Liver (tissue), 9 donors: ENCODE results near the gene P2RY8. TPM values are rescaled to one million over a fixed set of nuclear protein-coding genes. Genes with fewer than 3 reads are reported as not detected.

Experiments
- DNase-seq: peaks from one replicate; pipeline ENCODE4 v3.0.0-alpha.2; 2017; ENCODE audit warnings: low spot score
- H3K27ac ChIP-seq, 2 donors: one replicate each; pipeline ENCODE4 v1.7.0; 2013; ENCODE audit warnings: inconsistent platforms in 2 of 2, low read length in 2 of 2, control low read depth in 1 of 2, low read depth in 1 of 2, mild to moderate bottlenecking in 1 of 2
- H3K27me3 ChIP-seq, 4 donors: one replicate each; pipeline versions ENCODE4 v1.6.1 to v1.7.0; 2013; ENCODE audit warnings: low read length in 3 of 4, inconsistent platforms in 1 of 4, mild to moderate bottlenecking in 1 of 4, moderate library complexity in 1 of 4; ENCODE audit not compliant: control insufficient read depth in 4 of 4, insufficient read depth in 4 of 4
- H3K36me3 ChIP-seq, 4 donors: one replicate each; pipeline versions ENCODE4 v1.6.1 to v1.7.0; 2013; ENCODE audit warnings: low read length in 3 of 4, mild to moderate bottlenecking in 3 of 4, low read depth in 1 of 4, moderate library complexity in 1 of 4; ENCODE audit not compliant: control insufficient read depth in 4 of 4, insufficient read depth in 3 of 4
- H3K4me1 ChIP-seq, 4 donors: one replicate each; pipeline versions ENCODE4 v1.6.1 to v1.7.0; 2013; ENCODE audit warnings: low read length in 3 of 4, mild to moderate bottlenecking in 3 of 4, moderate library complexity in 1 of 4; ENCODE audit not compliant: control insufficient read depth in 4 of 4, insufficient read depth in 4 of 4
- H3K4me3 ChIP-seq, 3 donors: one replicate each; pipeline versions ENCODE4 v1.6.1 to v1.7.0; 2013; ENCODE audit warnings: low read length in 3 of 3, control low read depth in 1 of 3, low read depth in 1 of 3, mild to moderate bottlenecking in 1 of 3
- H3K9ac ChIP-seq, 2 donors: one replicate each; pipeline ENCODE4 v1.7.0; 2013; ENCODE audit warnings: low read length in 2 of 2, mild to moderate bottlenecking in 2 of 2, moderate library complexity in 2 of 2, control low read depth in 1 of 2, low read depth in 1 of 2
- H3K9me3 ChIP-seq, 4 donors: one replicate each; pipeline versions ENCODE4 v1.6.1 to v1.7.0; 2013; ENCODE audit warnings: low read length in 3 of 4; ENCODE audit not compliant: control insufficient read depth in 4 of 4
- EGR1 ChIP-seq, 2 donors: IDR thresholded peaks; 2 replicates each; pipeline ENCODE4 v1.6.1; 2016 to 2018; ENCODE audit warnings: antibody characterized with exemption in 2 of 2, low read depth in 2 of 2
- FOXA1 ChIP-seq: IDR thresholded peaks from 2 replicates; pipeline ENCODE4 v1.6.1; 2016; ENCODE audit warnings: antibody characterized with exemption
- FOXA2 ChIP-seq: IDR thresholded peaks from 2 replicates; pipeline ENCODE4 v1.6.1; 2016; ENCODE audit warnings: antibody characterized with exemption
- HNF4A ChIP-seq, 2 donors: conservative IDR thresholded peaks; 2 replicates each; pipeline ENCODE4 v1.6.1; 2016; ENCODE audit warnings: antibody characterized with exemption in 2 of 2, mild to moderate bottlenecking in 2 of 2
- HNF4G ChIP-seq: IDR thresholded peaks from 2 replicates; pipeline ENCODE4 v1.6.1; 2016; ENCODE audit warnings: antibody characterized with exemption
- JUND ChIP-seq, 2 donors: IDR thresholded peaks; 2 replicates each; pipeline ENCODE4 v1.6.1; 2016; ENCODE audit warnings: antibody characterized with exemption in 2 of 2
- NR2F2 ChIP-seq: IDR thresholded peaks from 2 replicates; pipeline ENCODE4 v1.6.1; 2016; ENCODE audit warnings: antibody characterized with exemption
- RAD21 ChIP-seq, 2 donors: IDR thresholded peaks; 2 replicates each; pipeline ENCODE4 v1.6.1; 2016; ENCODE audit warnings: antibody characterized with exemption in 2 of 2, mild to moderate bottlenecking in 2 of 2
- RXRA ChIP-seq, 2 donors: IDR thresholded peaks; 2 replicates each; pipeline ENCODE4 v1.6.1; 2017 to 2018; ENCODE audit warnings: antibody characterized with exemption in 2 of 2, mild to moderate bottlenecking in 1 of 2
- SP1 ChIP-seq: IDR thresholded peaks from 2 replicates; pipeline ENCODE4 v1.6.1; 2018; ENCODE audit warnings: antibody characterized with exemption, mild to moderate bottlenecking
- TAF1 ChIP-seq: conservative IDR thresholded peaks from 2 replicates; pipeline ENCODE4 v1.6.1; 2016; ENCODE audit warnings: antibody characterized with exemption, mild to moderate bottlenecking
- YY1 ChIP-seq: IDR thresholded peaks from 2 replicates; pipeline ENCODE4 v1.6.1; 2016; ENCODE audit warnings: antibody characterized with exemption, mild to moderate bottlenecking
- ZBTB33 ChIP-seq: IDR thresholded peaks from 2 replicates; pipeline ENCODE4 v1.6.1; 2016; ENCODE audit warnings: antibody characterized with exemption
- WGBS: extraction: QIAGEN DNeasy Blood & Tissue Kit; methylation state at CpG from one replicate; pipeline ENCODE4 v1.1.7; 2013; 5-methylcytosine and 5-hydroxymethylcytosine counted together
- polyA plus RNA-seq, 2 donors: library from polyadenylated mRNA; stranded (reverse) in 1 of 2; unstranded in 1 of 2; fragments of 200-250 nt in 1 of 2; fragments of >200 nt in 1 of 2; fragmentation: Nextera tagmentation in 1 of 2; extraction: Ambion mirVana in 1 of 2; gene quantifications; one replicate each; pipeline versions ENCODE4 v1.2.1 to v1.2.3, GENCODE V29; 2013 to 2015
- total RNA-seq, 2 donors: library from RNA; depleted of rRNA; stranded (reverse); fragments of >200 nt; gene quantifications; one replicate each; pipeline ENCODE4 v1.2.3, GENCODE V29; 2014
- TF ChIP-seq, protein P1 (sequence below): IDR thresholded peaks from 2 replicates; pipeline ENCODE4 v1.6.1; 2016; ENCODE audit warnings: antibody characterized with exemption
- donor health status: healthy.
- donor health status: healthy.
- donor health status: healthy.
- donor health status: healthy.
- donor health status: healthy.

P2RY8 gene
- total and polyA plus RNA-seq, 4 donors, result 0.24 to 4.4 (median 0.59) TPM

- TF ChIP-seq, protein P1, sequence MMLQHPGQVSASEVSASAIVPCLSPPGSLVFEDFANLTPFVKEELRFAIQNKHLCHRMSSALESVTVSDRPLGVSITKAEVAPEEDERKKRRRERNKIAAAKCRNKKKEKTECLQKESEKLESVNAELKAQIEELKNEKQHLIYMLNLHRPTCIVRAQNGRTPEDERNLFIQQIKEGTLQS, result no peak
- TF ChIP-seq FOXA1, result no peak
- no peak for TF ChIP-seq RXRA (IDR thresholded peaks at IDR 0.05)
- no peak for TF ChIP-seq HNF4G
- no peak for TF ChIP-seq YY1
- no peak for TF ChIP-seq RAD21 (IDR thresholded peaks at IDR 0.05)
- TF ChIP-seq TAF1, result no peak
- TF ChIP-seq SP1, result no peak
- no peak for TF ChIP-seq HNF4A (conservative IDR thresholded peaks at IDR 0.05)
- TF ChIP-seq JUND (IDR thresholded peaks at IDR 0.05), result no peak
- no peaks in the 10 kb centered on the region for H3K27me3 ChIP-seq
- WGBS, result 74% methylated on average over 40 of the region's 40 CpGs
- no peaks in the 10 kb centered on the region for H3K9me3 ChIP-seq
- no peak overlapping the region for H3K27ac ChIP-seq
- no peak for DNase-seq
- no peak overlapping the region for H3K9ac ChIP-seq
- no peak overlapping the region for H3K4me3 ChIP-seq
- H3K4me1 ChIP-seq, result peaks cover 0 to 2% (median 0%) of the 10 kb centered on the region in 4 donors
- H3K36me3 ChIP-seq, result no peaks in the 10 kb centered on the region
Observed at GRCh38 chrX:1507511-1508463, 29.2 kb downstream of the P2RY8 start.

- no peaks in the 10 kb centered on the region for H3K36me3 ChIP-seq
- DNase-seq, result no peak
- H3K27ac ChIP-seq, result no peak overlapping the region
- 74% methylated on average over 15 of the region's 15 CpGs for WGBS
- no peak for TF ChIP-seq ZBTB33
- no peak for TF ChIP-seq NR2F2
- no peak for TF ChIP-seq EGR1 (IDR thresholded peaks at IDR 0.05; ENCODE audit: low read depth in 2 of 2)
- H3K9me3 ChIP-seq, result no peaks in the 10 kb centered on the region
- H3K4me3 ChIP-seq, result no peak overlapping the region
- peaks cover 0 to 2% (median 0%) of the 10 kb centered on the region in 4 donors for H3K4me1 ChIP-seq
- no peak overlapping the region for H3K9ac ChIP-seq
- H3K27me3 ChIP-seq, result no peaks in the 10 kb centered on the region
Observed at GRCh38 chrX:1506916-1507315, 30.1 kb downstream of the P2RY8 start.

GRCh38 chrX:1502853-1503252, 34.1 kb downstream of the P2RY8 start:
- no peak for TF ChIP-seq TAF1
- TF ChIP-seq NR2F2, result no peak
- TF ChIP-seq SP1, result no peak
- TF ChIP-seq FOXA2, result no peak
- no peak for TF ChIP-seq RXRA (IDR thresholded peaks at IDR 0.05)
- H3K36me3 ChIP-seq, result no peaks in the 10 kb centered on the region
- DNase-seq, result no peak

More at GRCh38 chrX:1502853-1503252, 34.1 kb downstream of the P2RY8 start:
- no peaks in the 10 kb centered on the region for H3K27me3 ChIP-seq
- no peak overlapping the region for H3K9ac ChIP-seq
- peaks cover 0 to 2% (median 0%) of the 10 kb centered on the region in 4 donors for H3K4me1 ChIP-seq
- no peaks in the 10 kb centered on the region for H3K9me3 ChIP-seq
- H3K27ac ChIP-seq, result no peak overlapping the region
- no peak overlapping the region for H3K4me3 ChIP-seq
- 87% methylated on average over 8 of the region's 8 CpGs for WGBS
